Caco-2 (cell line): ENCODE measurements around the gene FOXC2. TPM values are rescaled to one million over a fixed set of nuclear protein-coding genes. Genes with fewer than 3 reads are reported as not detected.

ENCODE experiments used
- BruUV-seq: library from RNA; stranded (reverse); fragments of 400-500 nt; replicated peaks from 2 replicates; lab custom pipeline; 2021; lab: Mats Ljungman, UMichigan
- CTCF ChIA-PET: fragments of 300-600 bp; sonication (Branson Sonifier 250); formaldehyde crosslinking; loops from one replicate; lab custom pipeline; 2022; ENCODE audit warnings: antibody characterized with exemption; lab: Charles Lee
- POLR2A ChIA-PET: fragments of 300-600 bp; sonication (Branson Sonifier 250); formaldehyde crosslinking; loops from one replicate; lab custom pipeline; 2022; ENCODE audit warnings: antibody characterized with exemption; lab: Charles Lee
- DNase-seq, 2 experiments: peaks; one replicate each; pipeline versions ENCODE4 v3.0.0 to v3.0.0-alpha.2; 2020 to 2022
- H3K27me3 ChIP-seq: replicated peaks from 2 replicates; pipeline ENCODE4 v1.6.0; 2011; ENCODE audit warnings: low read length; ENCODE audit not compliant: control insufficient read depth, insufficient read depth
- H3K36me3 ChIP-seq: 2 replicates; pipeline ENCODE4 v1.5.1; 2011; ENCODE audit warnings: low read length; ENCODE audit not compliant: control insufficient read depth, insufficient read depth
- H3K4me1 ChIP-seq: fragments of 250-450 bp; sonication (Bioruptor Pico); 2 replicates; pipeline ENCODE4 v1.5.1; 2020; ENCODE audit warnings: mild to moderate bottlenecking
- H3K4me3 ChIP-seq: 2 replicates; pipeline ENCODE4 v1.5.1; 2011; ENCODE audit warnings: low read depth, mild to moderate bottlenecking, control low read depth, low read length
- H3K9me3 ChIP-seq: fragments of 250-450 bp; sonication (Bioruptor Pico); 2 replicates; pipeline ENCODE4 v1.5.1; 2020; ENCODE audit warnings: mild to moderate bottlenecking, moderate library complexity
- H3K27ac Mint-ChIP-seq: one replicate; pipeline ENCODE4 v1.8.0; 2022; ENCODE audit warnings: mixed read lengths; ENCODE audit not compliant: unreplicated experiment
- H3K27me3 Mint-ChIP-seq: one replicate; pipeline ENCODE4 v1.8.0; 2022; ENCODE audit warnings: mixed read lengths; ENCODE audit not compliant: insufficient read depth, unreplicated experiment
- H3K36me3 Mint-ChIP-seq: one replicate; pipeline ENCODE4 v1.8.0; 2022; ENCODE audit warnings: mild to moderate bottlenecking, mixed read lengths; ENCODE audit not compliant: insufficient read depth, unreplicated experiment
- H3K4me1 Mint-ChIP-seq: one replicate; pipeline ENCODE4 v1.8.0; 2022; ENCODE audit warnings: low read depth, mixed read lengths; ENCODE audit not compliant: unreplicated experiment
- H3K4me3 Mint-ChIP-seq: one replicate; pipeline ENCODE4 v1.8.0; 2022; ENCODE audit warnings: mild to moderate bottlenecking, moderate library complexity, mixed read lengths; ENCODE audit not compliant: unreplicated experiment
- H3K9me3 Mint-ChIP-seq: one replicate; pipeline ENCODE4 v1.8.0; 2022; ENCODE audit warnings: mixed read lengths; ENCODE audit not compliant: unreplicated experiment
- intact Hi-C: fragments of 100-400 bp; cut with micrococcal nuclease; formaldehyde crosslinking; loops from one replicate; pipeline ENCODE4 v1.10.0; 2022; ENCODE audit not compliant: unreplicated experiment
- total RNA-seq: library from RNA; stranded (reverse); gene quantifications from 2 replicates; pipeline ENCODE4 v1.2.3, GENCODE V29; 2022
- TF ChIP-seq, protein P1 (sequence below), 2 experiments: fragments of 200-600 bp in 1 of 2; IDR thresholded peaks; 1 replicate in 1 of 2; 2 replicates in 1 of 2; pipeline versions ENCODE4 v1.5.1 to v1.8.0; 2011 to 2022; ENCODE audit warnings: antibody characterized with exemption in 1 of 2, control low read depth in 1 of 2, inconsistent platforms in 1 of 2, low read depth in 1 of 2, low read length in 1 of 2, mild to moderate bottlenecking in 1 of 2, moderate library complexity in 1 of 2; ENCODE audit not compliant: insufficient read depth in 1 of 2, severe bottlenecking in 1 of 2, unreplicated experiment in 1 of 2

Gene FOXC2
- total RNA-seq, 1 experiment from 2014 or later = not detected

GRCh38 chr16:86594721-86595120 is 28.1 kb downstream of the FOXC2 start:
- Histone ChIP-seq H3K27me3 (no peaks in the 10 kb centered on the region; the same call in 1 of the 2 replicates), H3K4me3 (no peak overlapping the region), H3K4me1 (no peaks in the 10 kb centered on the region), H3K36me3 (no peaks in the 10 kb centered on the region), H3K9me3 (no peaks in the 10 kb centered on the region)
- POLR2A ChIA-PET = interaction anchor here (0.5 kb wide), 1 partner anchor 570 kb away, joined by 3 read pairs; no protein-coding TSS in a partner anchor
- Mint-ChIP-seq H3K27me3 (peaks cover 23% of the 10 kb centered on the region), H3K4me3 (no peak overlapping the region), H3K4me1 (no peaks in the 10 kb centered on the region), H3K27ac (no peak overlapping the region), H3K36me3 (no peaks in the 10 kb centered on the region), H3K9me3 (no peaks in the 10 kb centered on the region)
- CTCF ChIA-PET = no interaction called here
- intact Hi-C loops = no loop called here
- BruUV-seq = no TSS peak
- TF ChIP-seq, protein P1, sequence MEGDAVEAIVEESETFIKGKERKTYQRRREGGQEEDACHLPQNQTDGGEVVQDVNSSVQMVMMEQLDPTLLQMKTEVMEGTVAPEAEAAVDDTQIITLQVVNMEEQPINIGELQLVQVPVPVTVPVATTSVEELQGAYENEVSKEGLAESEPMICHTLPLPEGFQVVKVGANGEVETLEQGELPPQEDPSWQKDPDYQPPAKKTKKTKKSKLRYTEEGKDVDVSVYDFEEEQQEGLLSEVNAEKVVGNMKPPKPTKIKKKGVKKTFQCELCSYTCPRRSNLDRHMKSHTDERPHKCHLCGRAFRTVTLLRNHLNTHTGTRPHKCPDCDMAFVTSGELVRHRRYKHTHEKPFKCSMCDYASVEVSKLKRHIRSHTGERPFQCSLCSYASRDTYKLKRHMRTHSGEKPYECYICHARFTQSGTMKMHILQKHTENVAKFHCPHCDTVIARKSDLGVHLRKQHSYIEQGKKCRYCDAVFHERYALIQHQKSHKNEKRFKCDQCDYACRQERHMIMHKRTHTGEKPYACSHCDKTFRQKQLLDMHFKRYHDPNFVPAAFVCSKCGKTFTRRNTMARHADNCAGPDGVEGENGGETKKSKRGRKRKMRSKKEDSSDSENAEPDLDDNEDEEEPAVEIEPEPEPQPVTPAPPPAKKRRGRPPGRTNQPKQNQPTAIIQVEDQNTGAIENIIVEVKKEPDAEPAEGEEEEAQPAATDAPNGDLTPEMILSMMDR (IDR thresholded peaks at IDR 0.05; ENCODE audit: insufficient read depth in 1 of 2, low read depth in 1 of 2, low read length in 1 of 2, severe bottlenecking in 1 of 2, unreplicated experiment in 1 of 2) = no peak
- no peak for DNase-seq

DNA sequence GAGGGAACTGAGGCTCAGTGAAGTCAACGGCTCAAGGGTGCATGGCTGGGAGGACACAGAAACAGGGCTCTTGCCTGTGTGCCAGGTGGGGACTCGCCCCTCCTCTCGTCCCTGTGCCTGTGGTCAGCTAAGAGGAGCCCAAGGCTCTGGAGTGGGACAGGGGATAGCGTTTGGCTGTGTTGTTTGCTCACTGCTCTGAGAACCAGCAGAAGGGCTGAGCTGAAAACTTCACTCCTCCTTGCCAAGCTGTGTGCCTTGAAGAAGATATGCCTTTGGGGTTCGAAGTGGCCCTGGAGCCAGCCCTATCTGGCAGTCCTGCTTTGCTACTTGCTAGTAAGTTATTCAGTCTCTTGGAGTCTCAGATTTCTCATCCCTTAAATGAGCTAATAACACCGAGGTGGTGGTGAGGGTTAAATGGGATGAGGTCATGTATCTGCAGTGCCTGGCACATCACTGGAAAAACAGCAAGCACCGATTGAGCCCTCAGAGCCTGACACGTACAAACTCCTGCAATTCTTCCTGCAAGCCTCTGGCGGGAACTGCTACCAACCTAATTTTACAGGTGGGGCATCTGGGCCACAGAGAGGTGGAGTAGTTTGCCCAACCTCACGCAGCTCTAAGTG is 29.5 kb downstream of the FOXC2 start:
- H3K4me3 ChIP-seq = no peak overlapping the region
- H3K36me3 ChIP-seq = no peaks in the 10 kb centered on the region
- H3K27me3 ChIP-seq = no peaks in the 10 kb centered on the region; the same call in 1 of the 2 replicates
- no peak overlapping the region for H3K27ac Mint-ChIP-seq
- ChIA-PET POLR2A (no interaction called here), CTCF (no interaction called here)
- intact Hi-C loops = no loop called here
- no peaks in the 10 kb centered on the region for H3K4me1 Mint-ChIP-seq
- TF ChIP-seq, protein P1 (IDR thresholded peaks at IDR 0.05; ENCODE audit: insufficient read depth in 1 of 2, low read depth in 1 of 2, low read length in 1 of 2, severe bottlenecking in 1 of 2, unreplicated experiment in 1 of 2) = no peak
- no peaks in the 10 kb centered on the region for H3K36me3 Mint-ChIP-seq
- peaks cover 22% of the 10 kb centered on the region for H3K27me3 Mint-ChIP-seq
- H3K4me1 ChIP-seq = no peaks in the 10 kb centered on the region
- H3K9me3 Mint-ChIP-seq = no peaks in the 10 kb centered on the region
- BruUV-seq = no TSS peak
- DNase-seq = no peak
- no peak overlapping the region for H3K4me3 Mint-ChIP-seq
- H3K9me3 ChIP-seq = no peaks in the 10 kb centered on the region; the same call in 1 of the 2 replicates

- TF ChIP-seq, protein P1 (IDR thresholded peaks at IDR 0.05; ENCODE audit: insufficient read depth in 1 of 2, low read depth in 1 of 2, low read length in 1 of 2, severe bottlenecking in 1 of 2, unreplicated experiment in 1 of 2) = no peak
- H3K4me1 Mint-ChIP-seq = no peaks in the 10 kb centered on the region
- H3K36me3 ChIP-seq = no peaks in the 10 kb centered on the region
- no peaks in the 10 kb centered on the region for H3K9me3 Mint-ChIP-seq
- no peaks in the 10 kb centered on the region for H3K4me1 ChIP-seq
- BruUV-seq = no TSS peak
- no peak for DNase-seq
- H3K9me3 ChIP-seq = no peaks in the 10 kb centered on the region; the same call in 1 of the 2 replicates
- CTCF ChIA-PET = no interaction called here
- peaks cover 18% of the 10 kb centered on the region for H3K27me3 Mint-ChIP-seq
- no peak overlapping the region for H3K4me3 ChIP-seq
- H3K27ac Mint-ChIP-seq = no peak overlapping the region
- intact Hi-C loops = no loop called here
- POLR2A ChIA-PET = no interaction called here
- H3K36me3 Mint-ChIP-seq = no peaks in the 10 kb centered on the region
- H3K4me3 Mint-ChIP-seq = no peak overlapping the region
- H3K27me3 ChIP-seq = no peaks in the 10 kb centered on the region; the same call in 1 of the 2 replicates
Measured at GRCh38 chr16:86597126-86597879, 30.7 kb downstream of the FOXC2 start.
